Activated CD4-positive, alpha-beta T cell treated with anti-CD3 and anti-CD28 coated beads for 4 hours (primary cell): ENCODE measurements around the gene NAALADL2.

Experiments used
- DNase-seq, 2 donors: peaks; one replicate each; pipeline ENCODE4 v3.0.0-alpha.2; 2020

Gene NAALADL2

DNA sequence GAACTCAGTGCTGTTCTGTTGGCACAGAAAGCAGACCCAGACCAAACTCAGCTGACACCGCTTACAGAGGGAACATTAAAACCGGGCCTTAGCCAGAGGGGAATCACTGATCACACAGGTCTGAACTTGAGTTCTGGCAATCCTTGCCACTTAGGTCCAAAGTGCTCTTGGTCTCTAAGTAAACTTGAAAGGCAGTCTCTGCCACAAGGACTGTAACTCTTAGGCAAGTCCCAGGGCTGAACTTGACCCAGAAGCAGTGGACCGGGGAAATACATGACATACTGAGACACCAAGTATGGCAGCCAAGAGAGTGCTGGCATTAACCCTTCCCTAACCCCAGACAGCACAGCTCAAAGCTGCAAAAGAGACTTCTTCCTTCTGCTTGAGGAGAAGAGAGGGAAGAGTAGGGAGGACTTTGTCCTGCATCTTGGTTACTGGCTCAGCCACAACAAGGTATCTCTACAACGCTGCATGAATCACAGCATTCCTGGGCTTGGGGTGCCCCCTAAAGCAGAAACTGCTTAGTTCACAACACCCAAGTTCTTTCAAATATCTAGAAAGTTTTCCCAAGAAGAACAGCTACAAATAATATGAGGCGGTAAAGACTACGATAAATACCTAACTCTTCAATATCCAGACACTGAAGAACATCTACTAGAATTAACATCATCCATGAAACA, 32.5 kb downstream of the NAALADL2 start:
- DNase-seq, result no peak

DNA sequence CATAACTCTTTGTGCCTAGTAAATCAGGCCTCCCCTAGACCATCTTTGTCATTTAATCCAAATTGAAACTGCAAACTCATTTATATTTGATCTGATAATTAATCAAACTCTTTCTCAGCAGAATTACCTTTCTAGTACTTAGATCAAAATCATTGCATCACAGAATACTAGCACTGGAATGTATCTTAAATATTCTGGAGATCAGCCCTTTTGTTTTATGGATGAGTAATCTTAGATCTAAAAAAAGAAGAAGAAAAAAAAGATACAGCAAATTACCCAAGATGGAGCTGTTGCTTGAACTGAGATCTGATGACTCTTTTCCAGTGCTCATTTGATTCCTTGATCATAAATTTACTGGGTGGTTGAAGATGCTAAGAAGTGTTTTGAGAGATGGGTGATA, 47.9 kb downstream of the NAALADL2 start:
- no peak for DNase-seq

DNA sequence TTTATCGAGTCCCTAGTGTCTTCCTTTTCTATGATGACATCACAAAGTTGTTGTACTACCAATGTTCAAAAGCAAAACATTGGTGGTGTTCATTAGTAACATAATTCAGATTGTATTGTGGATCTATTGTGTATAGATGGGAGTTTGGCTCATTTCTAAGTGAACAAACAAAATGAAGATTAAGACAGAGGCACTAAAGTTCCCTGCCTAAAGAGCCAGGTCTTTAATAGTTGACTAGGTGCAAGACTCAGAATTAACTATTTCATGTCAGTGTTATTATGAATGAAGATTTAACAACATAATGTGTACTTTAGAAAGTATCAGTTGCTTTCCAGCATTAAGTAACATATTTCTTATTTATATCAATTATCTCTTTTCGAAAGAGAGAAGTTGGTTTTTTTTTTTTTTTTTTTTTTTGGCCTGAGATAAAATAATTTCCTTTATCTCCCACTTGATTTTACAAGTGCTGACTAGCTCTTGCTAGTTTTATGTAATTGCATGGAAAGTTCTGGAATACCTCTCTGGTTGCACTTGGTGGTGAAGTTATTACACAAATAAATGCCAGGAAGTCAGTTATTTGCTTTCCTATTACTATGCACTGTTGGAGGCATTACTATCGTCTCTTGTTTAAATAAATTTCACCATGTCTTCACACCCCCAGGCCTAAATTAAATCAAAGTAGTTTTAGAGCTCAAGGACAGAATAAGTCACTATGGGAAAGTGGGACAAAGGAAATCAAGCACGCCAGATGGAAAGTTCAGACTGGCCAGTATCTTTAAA, 48.7 kb downstream of the NAALADL2 start:
- DNase-seq, result no peak

- no peak for DNase-seq
These were observed 72.6 kb downstream of the NAALADL2 start for GRCh38 chr3:174931473-174932353.

DNA sequence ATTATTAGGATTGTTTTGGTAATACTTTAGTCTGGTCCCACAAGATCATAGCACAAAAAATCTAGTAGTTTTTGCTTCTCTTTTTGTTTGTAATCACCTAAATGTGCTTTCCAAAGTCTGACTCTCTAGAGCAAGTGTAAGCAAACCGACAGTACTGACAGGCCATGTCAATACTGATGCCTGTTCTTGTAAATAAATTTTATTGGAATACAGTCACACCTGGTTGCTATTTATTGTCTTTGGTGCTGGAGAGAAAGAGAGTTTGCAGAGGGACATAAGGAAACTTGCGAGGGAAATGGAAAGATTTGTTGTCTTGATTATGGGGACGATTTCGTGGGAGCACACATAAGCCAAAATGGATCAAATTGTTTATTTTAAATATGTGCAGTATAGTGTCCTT, 77.5 kb downstream of the NAALADL2 start:
- no peak for DNase-seq

DNA sequence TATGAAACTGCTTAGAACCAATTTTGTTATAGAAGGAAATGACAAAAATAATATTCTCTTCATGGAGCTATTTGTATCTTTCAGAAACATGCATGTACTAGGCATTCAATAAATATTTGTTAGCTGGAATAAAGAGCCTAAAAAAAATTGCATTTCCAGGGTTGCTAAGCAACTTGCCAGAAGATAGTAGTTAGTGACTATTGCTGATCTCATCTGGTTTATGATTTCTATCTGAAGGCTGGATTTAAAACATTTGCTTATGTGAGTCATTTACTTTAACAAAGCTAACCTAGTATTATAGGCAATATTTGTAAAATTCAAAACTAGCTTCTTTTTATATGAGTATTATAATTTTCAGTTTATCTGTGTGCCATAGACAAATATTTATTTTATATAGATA, 78.3 kb downstream of the NAALADL2 start:
- DNase-seq, result no peak

DNA sequence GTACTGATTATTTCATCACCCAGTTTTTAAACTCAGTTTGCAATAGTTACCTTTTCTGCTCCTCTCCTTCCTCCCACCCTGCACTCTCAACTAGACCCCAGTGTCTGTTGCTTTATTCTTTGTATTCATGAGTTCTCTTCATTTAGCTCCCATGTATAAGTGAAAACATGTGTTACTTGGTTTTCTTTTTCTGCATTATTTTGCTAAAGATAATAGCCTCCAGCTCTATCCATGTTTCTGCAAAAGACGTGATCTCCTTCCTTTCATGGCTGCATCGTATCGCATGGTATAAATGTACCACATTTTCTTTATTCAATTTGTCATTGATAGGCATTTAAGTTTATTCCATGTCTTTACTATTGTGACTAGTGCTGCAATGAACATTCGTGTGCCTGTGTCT, 79.0 kb downstream of the NAALADL2 start:
- DNase-seq, result no peak

DNA sequence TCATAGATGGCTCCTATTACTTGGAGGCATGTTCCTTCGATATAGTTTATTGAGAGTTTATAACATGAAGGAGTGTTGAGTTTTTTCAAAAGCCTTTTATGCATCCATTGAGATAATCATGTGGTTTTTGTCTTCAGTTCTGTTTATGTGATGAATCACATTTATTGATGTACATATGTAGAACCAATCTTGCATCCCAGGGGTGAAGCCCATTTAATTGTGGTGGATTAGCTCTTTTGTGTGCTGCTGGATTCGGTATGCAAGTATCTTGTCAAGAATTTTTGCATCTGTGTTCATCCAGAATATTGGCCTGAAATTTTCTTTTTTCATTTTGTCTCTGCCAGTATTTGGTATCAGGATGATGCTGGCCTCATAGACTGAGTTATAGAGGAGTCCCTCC, 81.0 kb downstream of the NAALADL2 start:
- DNase-seq, result no peak

GRCh38 chr3:174945276-174945675, 86.1 kb downstream of the NAALADL2 start:
- DNase-seq, result no peak

DNA sequence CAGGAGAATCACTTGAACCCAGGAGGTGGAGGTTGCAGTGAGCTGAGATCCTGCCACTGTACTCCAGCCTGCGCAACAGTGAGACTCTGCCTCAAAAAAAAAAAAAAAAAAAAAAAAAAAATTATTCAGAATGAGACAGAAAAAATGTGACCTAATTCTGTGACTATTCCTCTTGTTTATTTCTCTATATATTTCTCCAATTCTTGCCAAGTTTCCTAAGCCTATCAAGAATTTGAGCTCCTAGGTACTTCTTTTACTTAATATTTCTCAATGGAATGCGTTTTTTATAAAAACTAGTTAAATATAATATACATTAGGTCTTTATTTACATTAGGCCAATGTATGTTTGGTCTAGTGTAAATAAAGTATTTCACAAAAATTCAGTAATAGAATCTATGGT, 86.8 kb downstream of the NAALADL2 start:
- DNase-seq, result no peak

DNA sequence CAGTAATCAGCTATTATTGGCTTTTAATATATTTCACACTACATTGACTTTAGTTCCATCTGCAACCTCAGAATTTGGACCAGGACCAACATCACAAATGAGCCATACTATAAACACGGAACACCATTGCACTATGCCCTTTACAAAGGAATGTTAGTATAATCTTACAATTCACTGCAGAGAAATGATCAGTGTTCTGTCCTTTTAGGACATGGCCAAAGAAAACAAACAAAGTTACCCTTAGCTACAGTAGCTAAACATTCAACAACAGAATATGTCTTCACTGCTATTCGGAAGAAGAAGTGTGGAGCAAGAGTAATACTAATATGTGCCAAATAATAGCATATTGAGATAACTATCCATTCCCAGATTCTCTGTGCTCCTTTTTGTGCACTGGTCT, 90.4 kb downstream of the NAALADL2 start:
- DNase-seq, result no peak

DNA sequence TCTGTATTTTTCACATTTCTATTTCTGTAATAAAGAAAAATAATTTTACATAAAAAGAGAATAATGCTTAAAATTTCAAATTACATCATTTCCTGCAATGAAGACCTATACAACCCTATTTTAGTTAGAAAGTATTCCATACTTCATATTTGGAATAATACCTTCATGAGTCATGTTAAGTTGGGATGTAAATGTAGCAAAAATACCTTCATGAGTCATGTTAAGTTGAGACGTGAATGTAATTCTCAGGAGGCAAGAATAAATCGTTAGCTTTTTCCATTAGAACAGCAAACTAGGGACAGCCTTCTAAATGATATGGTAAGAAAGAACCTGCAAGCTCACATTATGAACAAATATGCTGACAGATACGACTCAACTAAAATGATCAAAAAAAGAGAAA, 91.9 kb downstream of the NAALADL2 start:
- DNase-seq, result no peak

DNA sequence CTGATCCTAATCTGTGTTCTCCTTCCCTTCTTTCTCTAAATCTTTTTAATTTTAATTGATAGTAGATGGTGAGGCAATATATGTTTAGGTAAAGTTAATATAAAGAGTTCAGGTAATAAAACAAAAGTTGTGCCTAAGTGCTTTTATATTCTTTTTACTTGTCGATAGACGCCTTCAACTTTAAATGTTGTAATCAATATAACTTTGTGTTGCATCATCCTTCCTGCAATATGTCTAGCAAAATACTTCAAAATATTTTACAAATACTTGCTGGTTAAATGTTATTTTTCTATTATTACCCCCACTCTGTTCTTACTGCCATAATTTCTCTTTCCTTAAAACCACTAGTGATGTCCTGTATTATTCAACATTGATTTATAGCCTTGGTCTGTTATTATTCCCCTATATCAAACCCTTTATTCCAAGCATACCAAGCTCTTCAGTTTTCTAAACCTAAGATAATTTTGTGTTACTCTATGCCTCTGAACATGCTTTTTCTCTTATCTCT, 92.4 kb downstream of the NAALADL2 start:
- DNase-seq, result no peak

- DNase-seq, result no peak
These were observed 93.9 kb downstream of the NAALADL2 start for GRCh38 chr3:174953068-174953467.

DNA sequence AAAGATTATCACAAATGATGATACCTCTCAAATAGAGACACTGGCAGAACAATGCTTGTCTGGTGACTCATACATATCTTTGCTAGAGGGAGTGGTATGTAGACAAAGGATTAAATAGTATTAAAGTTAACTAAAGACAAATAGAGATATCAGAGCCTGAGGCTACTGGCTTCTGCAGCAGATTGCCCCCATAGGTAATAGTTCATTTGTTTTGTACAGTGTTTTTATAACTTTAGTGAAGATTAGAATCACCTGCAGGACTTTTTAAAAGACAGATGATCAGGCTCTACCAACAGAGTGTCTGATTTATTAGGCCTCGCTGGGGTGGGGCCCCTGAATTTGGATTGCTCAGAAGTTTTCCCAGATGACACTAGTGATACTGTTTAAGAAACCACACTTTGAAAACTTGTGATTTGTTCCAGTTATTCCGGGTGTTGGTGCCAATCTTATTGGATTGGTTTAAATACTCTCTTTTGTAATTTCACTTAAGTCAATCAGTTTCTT, 96.4 kb downstream of the NAALADL2 start:
- no peak for DNase-seq

DNA sequence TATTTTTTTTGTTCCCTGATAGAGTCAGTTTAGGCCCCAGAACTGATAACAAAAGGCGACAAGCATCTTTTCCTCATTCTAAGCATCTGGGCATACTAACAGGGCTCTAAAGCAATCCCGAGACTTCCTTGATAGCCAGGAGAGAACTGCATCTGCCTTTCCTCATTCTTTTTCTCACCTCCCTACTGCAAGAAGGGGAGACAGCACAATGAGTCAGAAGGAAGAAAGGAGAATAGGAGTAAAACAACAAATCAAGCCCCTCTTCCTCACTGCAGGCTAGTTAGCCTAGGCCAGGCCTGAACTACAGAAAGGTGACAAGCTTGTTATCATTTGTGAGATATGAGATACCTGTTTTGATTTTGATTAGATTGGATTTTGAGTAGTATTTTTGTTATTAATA, 97.9 kb downstream of the NAALADL2 start:
- DNase-seq, result no peak

GRCh38 chr3:174957551-174958001, 98.4 kb downstream of the NAALADL2 start:
- no peak for DNase-seq

DNA sequence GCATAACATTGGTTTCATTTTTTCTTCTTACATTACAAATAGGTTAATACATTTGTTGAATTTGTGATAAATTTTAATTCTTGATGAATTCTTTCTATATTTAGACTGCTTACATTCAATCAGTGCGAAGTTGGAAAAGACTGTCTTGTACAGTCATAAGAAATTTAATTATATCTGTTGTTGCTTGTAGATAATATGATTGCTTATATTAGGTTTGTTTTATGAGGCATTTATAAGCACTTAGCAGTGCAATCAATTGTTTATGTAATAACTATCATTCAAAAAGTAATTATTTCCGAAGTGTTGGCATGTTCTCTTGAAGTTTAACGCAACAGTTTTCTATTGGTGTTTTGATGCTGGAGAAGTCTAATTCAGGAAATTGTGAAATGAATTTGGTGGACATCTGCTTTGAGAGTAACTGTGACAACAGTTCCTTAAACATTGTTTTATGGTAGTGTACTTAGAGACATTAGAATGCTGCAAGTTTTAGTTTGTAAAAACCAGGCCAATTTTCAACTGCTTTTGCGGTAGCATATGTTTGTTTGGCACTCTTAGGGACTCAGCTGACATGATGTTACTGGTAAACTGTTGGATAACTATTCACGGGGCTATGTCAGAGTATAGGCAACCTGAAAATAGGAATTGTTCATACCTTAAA, 99.7 kb downstream of the NAALADL2 start:
- DNase-seq, result no peak

GRCh38 chr3:174959556-174960065, 100.5 kb downstream of the NAALADL2 start:
- DNase-seq, result no peak

DNA sequence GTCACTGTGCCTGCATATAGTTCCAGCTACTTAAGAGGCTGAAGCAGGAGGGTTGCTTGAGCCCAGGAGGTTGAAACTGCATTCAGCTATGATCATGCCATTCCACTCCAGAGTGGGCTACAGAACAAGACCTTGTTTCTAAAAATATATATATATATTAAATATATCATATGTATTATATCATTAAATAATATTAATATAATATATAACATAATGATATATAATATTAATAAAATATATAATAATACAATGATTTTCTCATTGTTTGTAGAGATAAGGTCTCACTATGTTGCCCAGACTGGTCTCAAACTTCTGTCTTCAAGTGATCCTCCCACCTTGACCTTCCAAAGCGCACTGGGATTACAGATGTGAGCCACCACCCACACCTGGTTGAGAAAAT, 101.8 kb downstream of the NAALADL2 start:
- no peak for DNase-seq

DNA sequence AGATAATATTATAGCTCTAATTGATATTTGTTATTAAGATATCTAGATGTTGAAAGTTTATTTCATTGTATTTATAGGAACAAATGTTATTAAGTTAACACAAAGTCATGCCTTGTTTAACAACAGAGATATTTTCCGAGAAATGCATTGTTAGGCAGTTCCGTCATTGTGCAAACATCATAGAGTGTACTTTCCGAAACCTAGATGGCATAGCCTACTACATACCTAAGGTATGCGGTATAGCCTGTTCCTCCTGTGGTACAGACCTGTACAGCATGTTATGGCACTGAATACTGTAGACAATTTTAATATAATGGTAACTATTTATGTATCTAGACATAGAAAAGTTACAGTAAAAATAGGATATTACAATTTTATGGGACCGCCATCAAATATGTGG, 114.3 kb downstream of the NAALADL2 start:
- no peak for DNase-seq

- no peak for DNase-seq
These were observed 127.6 kb downstream of the NAALADL2 start for GRCh38 chr3:174986685-174987084.
